Adrenal gland (tissue), 5 donors: ENCODE data around the gene BAZ1A.

Experiments
- POLR2A ChIP-seq, 2 donors: fragments of 450-650 bp; IDR thresholded peaks; one replicate each; pipeline ENCODE4 v1.6.1; 2017; ENCODE audit warnings: antibody characterized with exemption in 2 of 2, mild to moderate bottlenecking in 2 of 2, moderate library complexity in 1 of 2
- TF ChIP-seq, protein P1 (sequence below), 6 experiments: fragments of 450-650 bp in 4 of 6; fragments of 200-600 bp in 2 of 6; sonication (generic) in 1 of 6; IDR thresholded peaks; 1 replicate in 5 of 6; 2 replicates in 1 of 6; pipeline versions ENCODE4 v1.5.1 to v1.8.0; 2016 to 2021; ENCODE audit warnings: antibody characterized with exemption in 6 of 6, mild to moderate bottlenecking in 2 of 6, moderate library complexity in 1 of 6
- donor health status: DM: no; HTN: no; CAD: no.

DNA sequence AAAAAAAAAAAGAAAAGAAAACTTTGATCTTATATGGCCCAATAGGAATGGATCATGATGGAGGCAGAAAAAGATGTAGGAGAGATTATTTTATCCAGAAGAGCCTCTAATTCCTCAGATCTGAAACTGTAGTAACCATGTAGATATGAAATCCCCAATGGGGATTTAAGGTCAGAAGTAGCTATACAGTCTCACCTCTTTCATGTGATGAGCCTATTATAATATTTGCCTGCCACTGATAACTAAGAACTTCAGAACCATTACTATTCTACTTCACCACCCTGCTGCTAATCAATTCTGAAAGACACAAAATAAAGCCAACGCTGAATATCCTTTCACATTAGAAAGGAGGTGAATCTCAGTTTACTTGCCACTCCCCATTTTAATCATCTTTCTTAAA is 29.3 kb downstream of the BAZ1A start:
- TF ChIP-seq, protein P1, sequence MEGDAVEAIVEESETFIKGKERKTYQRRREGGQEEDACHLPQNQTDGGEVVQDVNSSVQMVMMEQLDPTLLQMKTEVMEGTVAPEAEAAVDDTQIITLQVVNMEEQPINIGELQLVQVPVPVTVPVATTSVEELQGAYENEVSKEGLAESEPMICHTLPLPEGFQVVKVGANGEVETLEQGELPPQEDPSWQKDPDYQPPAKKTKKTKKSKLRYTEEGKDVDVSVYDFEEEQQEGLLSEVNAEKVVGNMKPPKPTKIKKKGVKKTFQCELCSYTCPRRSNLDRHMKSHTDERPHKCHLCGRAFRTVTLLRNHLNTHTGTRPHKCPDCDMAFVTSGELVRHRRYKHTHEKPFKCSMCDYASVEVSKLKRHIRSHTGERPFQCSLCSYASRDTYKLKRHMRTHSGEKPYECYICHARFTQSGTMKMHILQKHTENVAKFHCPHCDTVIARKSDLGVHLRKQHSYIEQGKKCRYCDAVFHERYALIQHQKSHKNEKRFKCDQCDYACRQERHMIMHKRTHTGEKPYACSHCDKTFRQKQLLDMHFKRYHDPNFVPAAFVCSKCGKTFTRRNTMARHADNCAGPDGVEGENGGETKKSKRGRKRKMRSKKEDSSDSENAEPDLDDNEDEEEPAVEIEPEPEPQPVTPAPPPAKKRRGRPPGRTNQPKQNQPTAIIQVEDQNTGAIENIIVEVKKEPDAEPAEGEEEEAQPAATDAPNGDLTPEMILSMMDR (IDR thresholded peaks at IDR 0.05), result no peak
- no peak for TF ChIP-seq POLR2A (IDR thresholded peaks at IDR 0.05)
